HG02885 (cell line): ENCODE measurements around the gene HNRNPUL1.

Experiments used
- ATAC-seq: cut with Tn5 transposase; IDR thresholded peaks from one replicate; pipeline ENCODE4 v1.9.1; 2021; ENCODE audit warnings: mild to moderate bottlenecking; ENCODE audit not compliant: unreplicated experiment, poor library complexity

The HNRNPUL1 gene

DNA sequence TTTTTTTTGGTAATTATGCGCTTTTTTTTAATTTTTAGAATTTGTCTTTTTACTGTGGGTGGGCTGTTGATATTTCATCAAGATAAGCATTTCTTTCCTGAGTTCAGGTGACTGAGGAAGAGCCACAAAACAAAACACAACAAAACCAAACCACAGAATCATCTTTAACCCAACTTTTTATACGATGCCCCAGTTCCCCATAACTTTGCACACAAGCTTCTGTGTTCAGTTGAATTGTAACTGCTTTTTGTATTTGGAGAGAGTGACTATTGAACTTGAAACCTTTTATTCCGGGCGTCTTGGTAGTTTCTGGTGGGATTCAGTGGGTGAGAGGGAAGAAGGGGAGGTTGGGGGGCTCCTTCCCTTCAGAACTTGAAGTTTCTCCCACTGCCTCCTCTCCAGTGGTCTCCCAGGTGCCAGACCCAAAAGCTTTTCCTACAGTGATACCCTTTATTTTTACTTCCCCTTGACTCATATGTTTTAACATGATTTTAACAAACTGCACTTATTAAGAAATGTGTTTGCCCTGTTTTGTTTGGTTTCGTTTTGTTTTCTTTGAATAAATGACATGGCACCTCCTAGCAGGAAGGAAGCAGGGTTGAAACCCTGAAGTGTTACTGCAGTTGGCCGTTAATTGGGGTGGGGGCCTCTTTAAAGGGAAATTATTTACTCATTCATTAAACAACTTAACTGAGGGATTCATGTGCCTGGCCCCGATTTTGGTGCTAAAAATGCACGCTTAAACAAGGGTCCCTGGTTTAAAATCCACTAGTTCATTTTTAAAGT lies 43.1 kb downstream of the HNRNPUL1 start:
- no peak for ATAC-seq

DNA sequence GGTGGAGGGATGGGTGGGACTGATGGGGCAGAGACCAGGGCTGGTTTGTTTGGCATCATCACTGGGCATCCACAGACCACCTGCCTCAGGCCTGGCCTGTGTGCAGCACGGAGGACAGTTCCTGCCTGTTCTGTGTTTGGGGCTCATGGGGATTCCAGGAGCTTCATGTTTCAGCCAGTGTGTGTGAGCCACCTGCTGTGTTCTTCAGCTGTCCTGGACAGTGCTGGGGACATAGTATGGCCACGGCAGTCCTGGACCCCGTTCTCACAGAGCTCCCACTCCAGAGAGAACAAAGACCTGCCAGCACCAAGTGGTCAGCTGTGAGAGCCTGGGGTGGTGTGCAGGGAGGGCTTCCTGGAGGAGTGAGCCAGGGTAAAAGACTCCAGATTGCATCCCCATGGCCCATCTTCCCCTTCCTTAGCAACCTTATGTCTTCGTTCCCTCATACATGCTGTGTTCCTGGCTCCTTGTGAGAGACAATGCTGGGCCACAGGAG lies 43.8 kb downstream of the HNRNPUL1 start:
- ATAC-seq: no peak

GRCh38 chr19:41308450-41309179 lies 44.4 kb downstream of the HNRNPUL1 start:
- ATAC-seq: peak; percentile 52

DNA sequence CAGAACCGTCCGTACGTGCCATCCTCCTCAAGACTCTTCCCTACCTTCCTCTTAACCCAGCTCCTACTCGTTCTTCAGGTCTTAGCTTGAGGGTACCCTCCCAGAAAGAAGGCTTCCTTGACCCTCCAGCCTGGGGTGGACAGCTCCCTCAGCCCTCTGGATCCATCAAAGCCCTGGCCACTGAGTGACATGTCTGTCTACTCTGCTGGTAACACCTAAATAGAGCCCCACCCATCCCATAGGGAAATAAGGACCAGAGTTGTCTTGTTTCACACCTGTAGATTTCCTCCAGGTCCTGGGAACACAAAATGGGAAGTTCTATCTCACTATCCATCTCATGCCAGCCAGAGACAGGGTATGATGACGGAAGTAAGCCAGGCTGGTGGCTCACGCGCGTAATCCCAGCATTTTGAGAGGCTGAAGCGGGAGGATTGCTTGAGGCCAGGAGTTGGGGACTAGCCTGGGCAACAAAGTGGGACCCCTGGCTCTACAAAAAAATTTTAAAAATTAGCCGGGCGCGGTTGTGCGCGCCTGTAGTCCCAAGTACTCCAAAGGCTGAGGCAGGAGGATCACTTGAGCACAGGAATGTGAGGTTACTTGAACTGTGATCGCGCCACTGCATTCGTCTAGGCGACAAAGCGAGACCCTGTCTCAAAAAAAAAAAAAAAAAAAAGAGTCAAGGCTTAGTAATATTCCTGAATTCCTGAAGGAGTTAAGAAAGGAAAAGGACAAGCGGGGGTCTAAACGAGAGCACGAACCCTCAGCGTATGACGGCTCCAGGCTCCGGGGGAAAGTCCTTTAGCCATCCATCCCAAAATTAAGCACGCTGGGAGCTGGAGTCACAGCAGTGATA lies 45.2 kb downstream of the HNRNPUL1 start:
- no peak for ATAC-seq

DNA sequence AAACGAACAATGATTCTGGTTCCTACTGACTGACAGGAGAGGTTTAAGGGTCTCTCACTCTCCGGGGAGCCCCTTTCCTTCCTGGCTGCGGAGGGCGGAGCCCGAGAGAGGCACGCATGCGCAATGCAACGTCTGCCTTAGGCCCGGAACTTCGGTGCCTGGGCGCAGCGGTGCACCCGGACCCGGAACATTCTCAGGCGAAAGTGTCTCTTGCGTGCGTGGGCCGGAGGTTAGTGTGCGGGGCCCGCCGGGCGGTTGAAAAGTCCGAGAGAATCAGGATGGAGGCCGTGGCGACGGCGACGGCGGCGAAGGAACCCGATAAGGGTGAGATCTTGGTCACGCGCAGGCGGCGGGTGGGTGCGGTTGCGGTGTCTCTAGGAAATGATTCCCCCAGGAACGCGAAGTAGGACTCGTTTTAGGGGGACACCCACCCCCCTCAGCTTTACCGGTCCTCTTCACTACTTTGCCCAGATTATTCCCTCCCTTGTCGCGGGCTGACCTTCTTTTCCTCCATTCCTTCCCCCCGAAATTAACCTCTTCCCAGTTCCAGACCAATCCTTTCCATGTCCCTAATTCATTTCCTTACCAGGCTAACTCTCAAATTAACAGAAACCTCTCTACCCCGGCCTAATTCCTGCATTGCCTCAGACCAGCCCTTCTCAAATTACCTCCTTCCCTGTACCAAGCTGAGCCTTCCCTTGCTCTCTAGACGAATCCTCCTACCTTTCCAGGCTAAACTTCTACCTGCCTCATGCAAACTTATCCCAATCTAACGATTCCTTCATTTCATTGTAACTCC lies 46.1 kb downstream of the HNRNPUL1 start, which contains the start of gene CCDC97:
Gene CCDC97, plus strand, starts transcription at position 140 of the 799 bp plus-strand sequence. Its CDS starts 139 bp downstream, at position 279.
- peak; percentile 74 for ATAC-seq

GRCh38 chr19:41311072-41311471 lies 46.9 kb downstream of the HNRNPUL1 start:
- no peak for ATAC-seq

DNA sequence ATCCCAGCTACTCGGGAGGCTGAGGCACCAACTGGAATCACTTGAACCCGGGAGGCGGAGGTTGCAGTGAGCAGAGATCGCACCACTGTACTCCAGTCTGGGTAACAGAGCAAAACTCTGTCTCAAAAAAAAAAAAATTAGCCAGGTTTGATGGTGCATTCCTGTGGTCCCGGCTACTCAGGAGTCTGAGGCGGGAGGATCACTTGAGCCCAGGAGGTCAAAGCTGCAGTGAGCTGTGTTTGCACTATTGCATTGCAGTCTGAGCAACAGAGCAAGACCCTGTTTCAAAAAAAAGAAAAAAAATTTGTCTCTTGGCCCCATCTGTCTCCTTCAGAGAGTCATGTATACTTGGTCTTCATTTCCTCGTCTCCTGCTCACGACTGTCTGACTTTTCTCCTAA lies 47.4 kb downstream of the HNRNPUL1 start:
- no peak for ATAC-seq

- no peak for ATAC-seq
Measured at GRCh38 chr19:41316306-41316920, 52.2 kb downstream of the HNRNPUL1 start.

DNA sequence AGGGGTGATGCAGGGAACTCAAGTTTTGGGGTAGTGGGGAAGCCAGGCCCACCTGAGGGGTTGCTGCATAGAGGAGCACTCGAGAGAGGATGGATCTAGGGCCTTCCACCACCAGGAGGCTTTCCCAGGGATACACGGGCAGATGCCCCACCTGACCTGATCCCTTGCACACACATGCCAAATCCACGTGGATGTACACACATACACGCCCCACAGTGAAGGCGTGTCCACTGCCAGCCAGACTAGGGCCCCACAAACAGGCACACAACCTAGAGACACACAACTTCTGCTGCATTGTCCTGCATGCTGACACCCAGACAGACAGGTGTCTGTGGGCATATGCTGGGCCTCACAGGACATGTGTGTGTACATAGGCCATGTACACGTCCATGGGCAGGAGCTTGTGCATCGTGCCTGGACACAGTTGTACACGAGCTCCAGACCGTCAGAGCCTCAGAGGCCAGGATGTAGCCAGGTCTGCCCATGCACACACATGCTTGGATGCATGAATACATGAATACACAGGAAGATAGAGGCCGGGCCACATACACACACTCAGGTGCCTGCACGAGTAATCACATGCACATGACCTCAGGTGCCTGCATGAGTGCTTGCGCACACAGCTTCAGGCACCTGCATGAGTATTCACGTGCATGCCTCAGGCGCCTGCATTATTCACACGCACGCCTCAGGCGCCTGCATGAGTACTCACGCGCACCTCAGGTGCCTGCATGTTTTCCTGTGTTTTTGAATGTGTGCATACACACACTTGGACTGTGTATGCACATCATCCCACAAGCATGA lies 54.7 kb downstream of the HNRNPUL1 start:
- ATAC-seq: no peak

DNA sequence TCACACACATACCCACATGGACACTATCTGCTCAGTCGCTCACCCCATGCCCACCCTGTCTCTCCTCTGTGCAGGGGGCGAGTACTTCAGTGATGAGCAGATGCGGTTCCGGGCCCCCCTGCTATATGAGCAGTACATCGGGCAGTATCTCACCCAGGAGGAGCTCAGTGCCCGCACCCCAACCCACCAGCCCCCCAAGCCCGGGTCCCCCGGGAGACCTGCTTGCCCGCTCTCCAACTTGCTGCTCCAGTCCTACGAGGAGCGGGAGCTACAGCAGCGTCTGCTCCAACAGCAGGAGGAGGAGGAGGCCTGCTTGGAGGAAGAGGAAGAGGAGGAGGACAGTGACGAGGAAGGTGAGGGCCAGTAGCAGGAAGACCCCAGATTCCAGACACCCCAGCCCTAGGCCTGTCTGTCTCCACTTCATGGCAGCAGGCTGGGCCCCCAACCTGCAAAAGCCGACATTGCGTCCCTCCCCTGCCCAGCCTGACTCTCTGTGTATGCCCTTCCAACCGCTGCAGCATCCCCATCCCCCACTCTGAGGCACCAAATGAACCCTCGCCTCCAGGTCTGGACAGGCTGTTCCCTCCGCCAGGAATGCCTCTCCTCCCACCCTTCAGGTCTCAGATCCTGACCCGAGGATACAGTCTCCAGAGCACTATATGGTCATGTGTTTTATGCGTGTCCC lies 55.5 kb downstream of the HNRNPUL1 start:
- no peak for ATAC-seq

GRCh38 chr19:41320185-41320518 lies 56.0 kb downstream of the HNRNPUL1 start:
- no peak for ATAC-seq

DNA sequence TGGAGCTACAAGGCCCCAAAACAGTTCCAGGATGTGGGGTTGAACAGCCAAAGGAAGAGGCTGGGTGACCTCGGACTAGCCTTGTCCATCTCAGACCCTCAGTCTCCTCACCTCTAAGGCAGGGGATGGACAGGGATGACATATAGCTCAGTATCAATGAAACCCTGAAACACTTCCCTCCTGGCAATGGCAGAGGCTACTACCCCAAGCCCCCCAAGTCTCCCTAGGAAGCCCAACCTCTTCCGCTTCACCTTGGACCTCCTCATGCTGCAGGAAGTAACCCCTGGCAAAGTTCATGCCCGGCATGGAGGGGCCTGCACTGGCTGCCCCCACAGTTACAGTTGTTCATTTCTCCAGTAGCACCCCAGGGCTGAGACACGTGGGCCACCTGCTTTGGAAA lies 56.4 kb downstream of the HNRNPUL1 start:
- ATAC-seq: no peak

DNA sequence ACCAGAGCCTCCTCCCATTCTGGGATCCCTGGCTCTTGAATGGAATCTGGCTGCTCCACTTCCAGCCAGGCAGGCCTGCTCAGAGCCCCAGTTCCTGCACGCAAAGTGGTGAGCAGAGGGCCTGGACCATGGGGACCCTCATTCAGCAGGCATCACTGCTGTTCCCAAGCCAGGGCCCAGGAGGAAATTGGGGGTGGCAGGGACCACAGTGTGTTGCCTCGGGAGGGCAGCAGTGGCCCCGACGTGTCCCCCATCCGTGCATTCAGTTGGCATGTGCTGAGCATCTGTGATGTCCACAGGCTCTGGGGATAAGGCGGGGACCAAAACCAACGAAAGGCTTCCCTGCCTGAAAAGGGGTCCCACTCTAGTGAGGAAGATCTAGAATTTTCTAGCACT lies 57.0 kb downstream of the HNRNPUL1 start:
- no peak for ATAC-seq

DNA sequence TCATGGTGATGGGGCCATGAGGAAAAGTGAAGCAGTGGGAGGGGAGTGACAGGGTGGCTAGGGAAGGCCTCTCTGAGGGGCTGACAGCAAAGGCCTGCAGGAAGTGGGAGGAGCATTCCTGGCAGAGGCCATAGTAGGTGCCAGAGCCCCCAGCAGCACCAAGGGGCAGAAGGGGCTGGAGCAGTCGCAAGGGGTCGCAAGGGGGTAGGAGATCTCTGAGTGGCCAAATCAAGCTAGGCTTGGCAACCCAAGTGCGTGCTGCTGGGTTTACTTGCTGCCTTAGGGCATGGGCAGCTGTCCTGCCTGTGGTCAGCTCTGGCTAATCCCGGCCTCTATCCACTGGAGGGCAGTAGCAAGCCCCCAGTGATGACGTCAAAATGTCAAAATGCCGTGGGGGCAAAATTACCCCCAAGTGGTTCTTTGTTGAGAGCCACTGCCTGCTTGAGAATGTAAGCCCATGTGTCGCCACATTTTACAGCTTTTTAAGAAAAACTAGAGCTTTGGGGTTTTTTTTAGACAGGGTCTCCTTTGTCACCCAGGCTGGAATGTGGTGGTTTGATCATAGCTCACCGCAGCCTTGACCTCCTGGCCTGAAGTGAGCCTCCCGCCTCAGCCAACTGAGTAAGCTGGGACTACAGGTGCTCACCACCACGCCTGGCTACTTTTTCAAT lies 57.6 kb downstream of the HNRNPUL1 start:
- ATAC-seq: no peak

- ATAC-seq: no peak
Measured at GRCh38 chr19:41322451-41322850, 58.3 kb downstream of the HNRNPUL1 start.

DNA sequence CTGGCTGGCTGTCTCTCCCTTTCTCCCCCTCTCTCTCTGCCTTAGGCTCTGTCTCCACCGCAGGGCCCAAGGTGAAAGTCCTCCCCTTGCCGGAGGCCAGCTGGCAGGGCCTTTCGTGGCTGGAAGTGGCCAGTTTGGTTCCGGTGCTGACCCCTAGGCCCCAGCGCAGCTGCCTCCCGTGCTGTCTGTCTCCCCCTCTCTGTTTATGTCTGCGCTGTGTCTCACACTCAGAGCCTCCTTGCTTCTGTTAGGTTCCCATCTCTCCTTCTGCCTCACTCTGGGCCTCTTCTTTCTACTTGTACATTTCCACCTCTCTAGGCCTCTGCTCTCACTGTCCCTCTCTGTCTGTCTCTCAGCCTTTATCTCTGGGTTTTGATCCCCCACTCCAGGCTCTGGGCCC lies 58.9 kb downstream of the HNRNPUL1 start:
- ATAC-seq: no peak

GRCh38 chr19:41323430-41324125 lies 59.4 kb downstream of the HNRNPUL1 start:
- no peak for ATAC-seq
